Activated B cell treated with CpG ODN at 0.5 μM for 24 hours (primary cell): Measurements from ENCODE around the gene ISG15. TPM values are rescaled to one million over a fixed set of nuclear protein-coding genes. Genes with fewer than 3 reads are reported as not detected.

Source experiments
- ATAC-seq: fragments of 200-7000 bp; cut with Tn5 transposase; one replicate; pipeline ENCODE4 v1.10.0; 2021; ENCODE audit warnings: low read depth, mild to moderate bottlenecking, moderate library complexity
- CTCF ChIA-PET: fragments of 350-600 bp; sonication (Branson Sonifier 250); formaldehyde crosslinking; loops from one replicate; lab custom pipeline; 2021; ENCODE audit warnings: antibody characterized with exemption; lab: Charles Lee
- POLR2A ChIA-PET: fragments of 350-600 bp; sonication (Branson Sonifier 250); formaldehyde crosslinking; loops from one replicate; lab custom pipeline; 2021; ENCODE audit warnings: antibody characterized with exemption; lab: Charles Lee
- DNase-seq: peaks from one replicate; pipeline ENCODE4 v3.0.0; 2022
- H3K27ac Mint-ChIP-seq: one replicate; pipeline ENCODE4 v1.8.0; 2020; ENCODE audit warnings: mixed read lengths
- H3K27me3 Mint-ChIP-seq: one replicate; pipeline ENCODE4 v1.8.0; 2021; ENCODE audit warnings: mixed read lengths
- H3K36me3 Mint-ChIP-seq: one replicate; pipeline ENCODE4 v1.8.0; 2021; ENCODE audit warnings: low read depth, mixed read lengths
- H3K4me1 Mint-ChIP-seq: one replicate; pipeline ENCODE4 v1.8.0; 2021; ENCODE audit warnings: mixed read lengths
- H3K4me3 Mint-ChIP-seq: one replicate; pipeline ENCODE4 v1.8.0; 2020; ENCODE audit warnings: mild to moderate bottlenecking, mixed read lengths
- H3K9me3 Mint-ChIP-seq: one replicate; pipeline ENCODE4 v1.8.0; 2020; ENCODE audit warnings: mixed read lengths
- intact Hi-C: fragments of 100-400 bp; cut with micrococcal nuclease; formaldehyde crosslinking; loops from one replicate; pipeline ENCODE4 v1.15.1; 2024
- total RNA-seq: library from RNA; stranded (reverse); gene quantifications from 2 replicates; pipeline ENCODE4 v1.2.3, GENCODE V29; 2022
- TF ChIP-seq, protein P1 (sequence below): fragments of 200-600 bp; IDR thresholded peaks from one replicate; pipeline ENCODE4 v1.8.0; 2022; ENCODE audit warnings: antibody characterized with exemption, mild to moderate bottlenecking

The ISG15 gene
- total RNA-seq, 1 donor from 2014 or later: 25.8 TPM

DNA sequence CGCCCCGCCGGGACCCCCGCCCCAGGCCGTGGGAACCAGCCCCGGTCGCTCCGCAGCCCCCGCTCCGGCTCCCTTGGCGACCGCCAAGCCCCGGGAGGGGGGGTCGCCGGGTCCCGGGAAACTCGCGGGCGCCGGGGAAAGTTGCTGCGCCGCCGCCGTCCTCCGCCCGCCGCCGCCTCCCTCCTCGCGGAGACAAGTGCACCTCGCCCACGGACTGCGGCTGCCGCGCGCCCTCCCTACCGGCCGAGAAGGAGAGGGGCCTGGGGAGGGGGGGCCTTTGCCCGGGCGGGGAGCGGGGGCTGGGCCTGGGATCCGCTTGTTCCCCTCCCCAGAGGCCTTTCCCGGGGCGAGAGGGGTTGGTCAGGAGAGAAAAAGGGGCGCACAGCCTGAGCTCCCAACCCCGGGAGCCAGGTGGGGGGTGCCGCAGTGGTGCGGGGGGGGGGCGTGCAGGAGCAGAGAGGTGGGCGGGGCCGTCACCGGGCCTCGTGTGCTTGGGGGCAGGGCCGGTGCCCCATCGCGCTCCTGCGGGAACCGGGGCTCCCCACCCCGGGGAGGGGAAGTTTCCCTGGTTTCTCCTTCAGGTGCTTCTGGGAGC is 7.2 kb downstream of the ISG15 start:
- DNase-seq: no peak

DNA sequence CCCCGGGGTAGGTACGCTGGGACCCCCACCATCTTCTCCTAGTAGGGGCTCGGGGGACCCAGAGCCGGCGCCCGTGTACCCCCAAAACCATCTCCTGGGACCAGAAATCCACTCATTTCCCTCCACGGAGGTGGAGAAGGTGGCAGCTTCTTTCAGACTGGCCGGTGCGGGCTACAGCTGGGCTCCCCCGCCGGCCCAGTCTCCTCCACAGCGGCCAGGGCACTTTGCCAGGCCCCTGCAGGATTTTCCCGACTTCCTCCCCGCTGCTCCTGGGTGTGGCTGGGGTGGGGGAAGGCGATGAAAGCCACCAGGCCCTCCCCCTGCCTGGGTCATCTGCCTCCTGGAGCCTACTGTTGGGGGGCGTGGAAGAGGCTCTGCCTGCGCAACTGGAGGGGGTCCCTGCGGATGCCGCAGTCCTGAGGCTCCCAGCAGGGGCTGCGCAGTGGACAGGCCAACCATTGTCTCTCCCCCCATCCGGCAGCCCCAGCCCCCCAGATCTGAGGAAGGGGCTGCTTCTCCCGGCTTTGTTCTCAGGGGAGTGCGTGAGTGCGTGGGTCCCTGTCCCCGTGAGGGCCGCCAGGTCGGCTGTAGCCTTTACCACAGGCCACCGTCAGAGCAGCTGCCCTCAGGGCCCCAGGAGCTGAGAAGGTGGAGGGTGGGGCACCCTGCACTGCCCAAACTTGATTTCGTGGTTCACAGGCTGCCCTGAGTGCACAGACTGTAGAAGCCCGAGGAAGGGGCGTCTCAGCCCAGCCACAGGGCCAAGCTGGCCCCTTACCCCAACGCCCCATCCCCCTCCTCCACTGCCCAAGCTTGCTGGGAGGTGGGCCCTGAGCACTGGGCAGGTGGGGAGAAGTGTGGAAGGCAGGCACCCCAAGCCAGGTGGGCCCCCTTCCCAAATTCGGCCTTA is 8.0 kb downstream of the ISG15 start:
- peaks cover 8% of the 10 kb centered on the region for H3K4me1 Mint-ChIP-seq

More for the DNA sequence above, 7.2 kb downstream of the ISG15 start:
- intact Hi-C loops: loop anchor here (1.0 kb wide), 1 partner anchor 96 kb away; the partner anchor contains the start of gene C1orf159
- H3K36me3 Mint-ChIP-seq: no peaks in the 10 kb centered on the region
- POLR2A ChIA-PET: interaction anchor here (2.0 kb wide), 1 partner anchor 43 kb away, joined by 14 read pairs; no protein-coding TSS in a partner anchor
- ATAC-seq: no peak
- TF ChIP-seq, protein P1, sequence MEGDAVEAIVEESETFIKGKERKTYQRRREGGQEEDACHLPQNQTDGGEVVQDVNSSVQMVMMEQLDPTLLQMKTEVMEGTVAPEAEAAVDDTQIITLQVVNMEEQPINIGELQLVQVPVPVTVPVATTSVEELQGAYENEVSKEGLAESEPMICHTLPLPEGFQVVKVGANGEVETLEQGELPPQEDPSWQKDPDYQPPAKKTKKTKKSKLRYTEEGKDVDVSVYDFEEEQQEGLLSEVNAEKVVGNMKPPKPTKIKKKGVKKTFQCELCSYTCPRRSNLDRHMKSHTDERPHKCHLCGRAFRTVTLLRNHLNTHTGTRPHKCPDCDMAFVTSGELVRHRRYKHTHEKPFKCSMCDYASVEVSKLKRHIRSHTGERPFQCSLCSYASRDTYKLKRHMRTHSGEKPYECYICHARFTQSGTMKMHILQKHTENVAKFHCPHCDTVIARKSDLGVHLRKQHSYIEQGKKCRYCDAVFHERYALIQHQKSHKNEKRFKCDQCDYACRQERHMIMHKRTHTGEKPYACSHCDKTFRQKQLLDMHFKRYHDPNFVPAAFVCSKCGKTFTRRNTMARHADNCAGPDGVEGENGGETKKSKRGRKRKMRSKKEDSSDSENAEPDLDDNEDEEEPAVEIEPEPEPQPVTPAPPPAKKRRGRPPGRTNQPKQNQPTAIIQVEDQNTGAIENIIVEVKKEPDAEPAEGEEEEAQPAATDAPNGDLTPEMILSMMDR: no peak
- no peak overlapping the region for H3K4me3 Mint-ChIP-seq
- peaks cover 8% of the 10 kb centered on the region for H3K4me1 Mint-ChIP-seq
- CTCF ChIA-PET: no interaction called here
- H3K27ac Mint-ChIP-seq: no peak overlapping the region
- no peaks in the 10 kb centered on the region for H3K9me3 Mint-ChIP-seq
- peaks cover 4% of the 10 kb centered on the region for H3K27me3 Mint-ChIP-seq

DNA sequence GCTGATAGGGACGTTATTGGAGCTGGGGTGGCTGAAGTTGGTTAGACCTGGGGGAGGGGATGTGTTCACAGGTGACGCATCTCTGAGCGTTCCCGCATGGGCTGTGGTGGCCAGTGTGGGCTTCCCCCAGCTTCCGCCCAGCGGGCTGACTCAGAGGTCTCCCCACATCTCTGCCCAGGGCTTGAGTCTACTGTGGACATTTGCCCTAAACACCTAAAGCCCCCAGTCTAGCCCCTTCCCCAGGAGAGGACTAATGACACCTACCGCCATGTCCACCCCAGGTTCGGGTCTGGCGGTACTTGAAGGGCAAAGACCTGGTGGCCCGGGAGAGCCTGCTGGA is 8.6 kb downstream of the ISG15 start:
- no peaks in the 10 kb centered on the region for H3K9me3 Mint-ChIP-seq
- intact Hi-C loops: no loop called here
- TF ChIP-seq, protein P1: no peak
- H3K27me3 Mint-ChIP-seq: peaks cover 8% of the 10 kb centered on the region
- peaks cover 8% of the 10 kb centered on the region for H3K4me1 Mint-ChIP-seq
- no peak overlapping the region for H3K27ac Mint-ChIP-seq
- ChIA-PET POLR2A (interaction anchor here (0.6 to 1.1 kb wide), 2 partner anchors 9 kb away, joined by 3 to 5 read pairs; partner anchors contain the start of gene ISG15), CTCF (no interaction called here)
- no peak overlapping the region for H3K4me3 Mint-ChIP-seq
- ATAC-seq: no peak
- no peak for DNase-seq
- H3K36me3 Mint-ChIP-seq: no peaks in the 10 kb centered on the region

More for the DNA sequence above, 8.0 kb downstream of the ISG15 start:
- ChIA-PET POLR2A (interaction anchor here (0.6 kb wide), 1 partner anchor 8 kb away, joined by 3 read pairs; the partner anchor contains the start of gene ISG15), CTCF (no interaction called here)
- Mint-ChIP-seq H3K9me3 (no peaks in the 10 kb centered on the region), H3K27me3 (peaks cover 8% of the 10 kb centered on the region), H3K27ac (no peak overlapping the region), H3K4me3 (peak overlapping the region; percentile 15), H3K36me3 (no peaks in the 10 kb centered on the region)
- intact Hi-C loops: no loop called here
- ATAC-seq (no peak), DNase-seq (no peak)
- TF ChIP-seq, protein P1: no peak

DNA sequence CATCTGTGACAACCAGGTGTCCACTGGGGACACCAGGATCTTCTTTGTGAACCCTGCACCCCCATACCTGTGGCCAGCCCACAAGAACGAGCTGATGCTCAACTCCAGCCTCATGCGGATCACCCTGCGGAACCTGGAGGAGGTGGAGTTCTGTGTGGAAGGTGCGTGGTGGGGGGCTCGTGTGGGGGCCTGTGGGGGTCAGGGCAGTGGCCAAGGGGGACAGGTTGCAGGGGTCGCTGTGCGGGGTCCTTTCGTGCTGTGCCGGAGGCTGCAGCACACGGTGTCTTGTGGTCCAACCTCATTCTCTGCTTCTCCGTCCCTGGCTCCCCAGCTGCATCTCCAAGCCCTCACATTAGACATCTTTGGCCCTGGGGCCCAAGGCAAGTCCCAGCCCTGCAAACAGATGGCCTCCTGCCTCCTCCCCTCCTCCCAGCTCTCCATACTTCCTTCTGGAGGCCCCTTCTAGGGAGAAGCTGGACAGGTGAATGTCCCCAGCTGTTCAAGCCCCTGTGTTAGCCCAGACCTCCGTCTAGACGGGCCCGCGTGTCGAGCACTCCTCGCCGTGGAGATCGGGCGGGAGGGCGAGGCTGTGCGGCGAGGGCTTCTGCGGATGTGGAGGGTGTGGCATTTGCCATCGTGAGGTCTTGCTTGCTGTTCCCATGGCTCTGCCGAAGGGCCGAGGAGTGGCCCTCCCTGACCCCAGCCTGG is 9.2 kb downstream of the ISG15 start:
- no peak for DNase-seq
- Mint-ChIP-seq H3K27ac (no peak overlapping the region), H3K4me3 (no peak overlapping the region)

More for the DNA sequence above, 9.2 kb downstream of the ISG15 start:
- Mint-ChIP-seq H3K4me1 (peaks cover 7% of the 10 kb centered on the region), H3K9me3 (no peaks in the 10 kb centered on the region), H3K27me3 (peaks cover 10% of the 10 kb centered on the region), H3K36me3 (no peaks in the 10 kb centered on the region)
- intact Hi-C loops: no loop called here
- no peak for ATAC-seq
- POLR2A ChIA-PET: interaction anchor here (1.1 kb wide), 1 partner anchor 9 kb away, joined by 5 read pairs; the partner anchor contains the start of gene ISG15
- TF ChIP-seq, protein P1: no peak
- CTCF ChIA-PET: no interaction called here
